K562 treated with DMSO at 1 percent for 12 hours (cell line): ENCODE measurements around the gene FIZ1. TPM values are rescaled to one million over a fixed set of nuclear protein-coding genes. Genes with fewer than 3 reads are reported as not detected.

Experiments
- total RNA-seq: library from RNA; unstranded; fragments of 300-600 nt; gene quantifications from 2 replicates; pipeline ENCODE4 v1.2.3, GENCODE V29; 2022; ENCODE audit not compliant: insufficient read depth

Gene FIZ1
- 9.3 and 21.2 TPM in 2 replicates for total RNA-seq

GRCh38 chr19:55599468-55599841 is at the start of gene FIZ1:
TSS of gene FIZ1 (minus strand) at chr19:55599517. CDS start at chr19:55597865, 1,652 bp downstream.

GRCh38 chr19:55647732-55648584 is 48.6 kb upstream of the FIZ1 start, which contains the start of gene CCDC106:
TSS of gene CCDC106 (plus strand) at chr19:55648212. CDS start at chr19:55649047, 835 bp downstream.

GRCh38 chr19:55643003-55643886 is 43.9 kb upstream of the FIZ1 start, which contains the start of gene ZNF581:
TSS of gene ZNF581 (plus strand) at chr19:55643649. CDS start at chr19:55644572, 923 bp downstream.

GRCh38 chr19:55640577-55641425 is 41.5 kb upstream of the FIZ1 start, which contains the start of gene ZNF580:
TSS of gene ZNF580 (plus strand) at chr19:55641002. CDS start at chr19:55642509, 1,507 bp downstream.

GRCh38 chr19:55624109-55625003 is 25.0 kb upstream of the FIZ1 start, which contains the start of gene ZNF784:
TSS of gene ZNF784 (minus strand) at chr19:55624566. CDS start at chr19:55624561, 5 bp downstream.

GRCh38 chr19:55605637-55606470 is 6.5 kb upstream of the FIZ1 start, which contains the start of gene ZNF865:
TSS of gene ZNF865 (plus strand) at chr19:55605647. CDS start at chr19:55613619, 7,972 bp downstream.

GRCh38 chr19:55599842-55600661 is 735 bp upstream of the FIZ1 start, which contains the start of gene ZNF524:
TSS of gene ZNF524 (plus strand) at chr19:55600288. CDS start at chr19:55602113, 1,825 bp downstream.

GRCh38 chr19:55580628-55581144 is 18.6 kb downstream of the FIZ1 start, which contains the start of gene ZNF579:
TSS of gene ZNF579 (minus strand) at chr19:55580848. CDS start at chr19:55579639, 1,209 bp downstream.

GRCh38 chr19:55545443-55545842 is 53.9 kb downstream of the FIZ1 start, which contains the start of gene SBK3:
TSS of gene SBK3 (minus strand) at chr19:55545543. CDS start at chr19:55545543, 0 bp downstream.

Other genes with a start within 250 kb of the FIZ1 start
- 0.33 and 0.78 TPM in 2 replicates for gene COX6B2, start 244.8 kb downstream of the FIZ1 start, total RNA-seq
- not detected in 2 replicates for gene GARIN5B, start 236.3 kb downstream of the FIZ1 start, total RNA-seq
- gene IL11, start 229.1 kb downstream of the FIZ1 start, total RNA-seq = not detected in 2 replicates
- gene TMEM190, start 222.7 kb downstream of the FIZ1 start, total RNA-seq = not detected in 2 replicates
- gene TMEM238, start 215.2 kb downstream of the FIZ1 start, total RNA-seq = 13.7 and 15.5 TPM in 2 replicates
- 3,491 and 4,700 TPM in 2 replicates for gene RPL28, start 213.6 kb downstream of the FIZ1 start, total RNA-seq
- gene UBE2S, start 191.7 kb downstream of the FIZ1 start, total RNA-seq = 348 and 598 TPM in 2 replicates
- gene SHISA7, start 156.2 kb downstream of the FIZ1 start, total RNA-seq = 0.17 TPM in 1 of 2 replicates, not detected in the other
- gene ISOC2, start 137.9 kb downstream of the FIZ1 start, total RNA-seq = 50.7 and 69.5 TPM in 2 replicates
- not detected in 2 replicates for gene C19orf85, start 134.8 kb downstream of the FIZ1 start, total RNA-seq
- 6.1 and 15.4 TPM in 2 replicates for gene ZNF628, start 122.9 kb downstream of the FIZ1 start, total RNA-seq
- 25.8 and 60.9 TPM in 2 replicates for gene NAT14, start 114.3 kb downstream of the FIZ1 start, total RNA-seq
- gene SSC5D, start 111.1 kb downstream of the FIZ1 start, total RNA-seq = 0.16 and 0.73 TPM in 2 replicates
- gene SBK2, start 62.4 kb downstream of the FIZ1 start, total RNA-seq = not detected in 2 replicates
- not detected in 2 replicates for gene SBK3, start 54.0 kb downstream of the FIZ1 start, total RNA-seq
- gene ZNF579, start 18.7 kb downstream of the FIZ1 start, total RNA-seq = 10.3 and 10.8 TPM in 2 replicates
- 35.5 and 41.6 TPM in 2 replicates for gene ZNF524, start 771 bp upstream of the FIZ1 start, total RNA-seq
- gene ZNF865, start 6.1 kb upstream of the FIZ1 start, total RNA-seq = 21.0 and 34.2 TPM in 2 replicates
- gene ZNF784, start 25.0 kb upstream of the FIZ1 start, total RNA-seq = 7.7 and 8.9 TPM in 2 replicates
- gene ZNF580, start 41.5 kb upstream of the FIZ1 start, total RNA-seq = 39.0 and 52.0 TPM in 2 replicates
- gene ZNF581, start 44.1 kb upstream of the FIZ1 start, total RNA-seq = 52.7 and 54.9 TPM in 2 replicates
- gene CCDC106, start 48.7 kb upstream of the FIZ1 start, total RNA-seq = 30.6 and 33.3 TPM in 2 replicates
- 112 and 145 TPM in 2 replicates for gene U2AF2, start 55.5 kb upstream of the FIZ1 start, total RNA-seq
- gene EPN1, start 75.7 kb upstream of the FIZ1 start, total RNA-seq = 95.3 and 102 TPM in 2 replicates
- gene NLRP9, start 138.9 kb upstream of the FIZ1 start, total RNA-seq = not detected in 2 replicates
- gene RFPL4A, start 159.6 kb upstream of the FIZ1 start, total RNA-seq = 1.9 and 3.0 TPM in 2 replicates
- gene RFPL4AL1, start 169.6 kb upstream of the FIZ1 start, total RNA-seq = 1.5 TPM in 1 of 2 replicates, not detected in the other
- gene NLRP11, start 232.5 kb upstream of the FIZ1 start, total RNA-seq = 0.92 and 1.9 TPM in 2 replicates
- 2.2 and 2.4 TPM in 2 replicates for gene NLRP4, start 237.0 kb upstream of the FIZ1 start, total RNA-seq